Mesothelial cell of epicardium (in vitro differentiated cells): ENCODE data around the gene AOC3. TPM values are rescaled to one million over a fixed set of nuclear protein-coding genes. Genes with fewer than 3 reads are reported as not detected.
"Not testable (repeated sequence)": the region's sequence is repeated elsewhere in the genome, so short reads cannot be mapped to it uniquely, and the experiment has no call there.

Experiments used
- DNase-seq, 2 experiments: peaks; one replicate each; pipeline ENCODE4 v3.0.0; 2021; ENCODE audit warnings: low spot score in 2 of 2; ENCODE audit not compliant: unreplicated experiment in 2 of 2
- H3K27ac Mint-ChIP-seq: 2 replicates; pipeline ENCODE4 v1.8.0; 2021; ENCODE audit warnings: mixed read lengths
- H3K27me3 Mint-ChIP-seq: 2 replicates; pipeline ENCODE4 v1.8.0; 2021; ENCODE audit warnings: low read depth, mixed read lengths
- H3K36me3 Mint-ChIP-seq: 2 replicates; pipeline ENCODE4 v1.8.0; 2021; ENCODE audit warnings: mixed read lengths
- H3K4me1 Mint-ChIP-seq: 2 replicates; pipeline ENCODE4 v1.8.0; 2021; ENCODE audit warnings: mixed read lengths
- H3K4me3 Mint-ChIP-seq: 2 replicates; pipeline ENCODE4 v1.8.0; 2021; ENCODE audit warnings: mild to moderate bottlenecking, moderate library complexity, mixed read lengths
- H3K9me3 Mint-ChIP-seq: 2 replicates; pipeline ENCODE4 v1.8.0; 2021; ENCODE audit warnings: mixed read lengths
- CTCF ChIP-seq: fragments of 200-600 bp; sonication (generic); IDR thresholded peaks from one replicate; pipeline ENCODE4 v1.5.0; 2021; ENCODE audit warnings: antibody characterized with exemption; ENCODE audit not compliant: unreplicated experiment
- total RNA-seq: library from RNA; stranded (reverse); gene quantifications from 3 replicates; pipeline ENCODE4 v1.2.1, GENCODE V29; 2021

AOC3 gene
- total RNA-seq, 1 donor from 2014 or later, result 1.5 TPM

GRCh38 chr17:42849451-42850181, 1.4 kb upstream of the AOC3 start:
- Mint-ChIP-seq H3K27ac (no peak overlapping the region), H3K9me3 (no peaks in the 10 kb centered on the region), H3K27me3 (peaks cover 5% of the 10 kb centered on the region), H3K4me3 (no peak overlapping the region), H3K4me1 (no peaks in the 10 kb centered on the region), H3K36me3 (no peaks in the 10 kb centered on the region)
- TF ChIP-seq CTCF, result no peak
- no peak for DNase-seq

GRCh38 chr17:42851371-42852240, 607 bp downstream of the AOC3 start:
- not testable (repeated sequence) for H3K9me3 Mint-ChIP-seq, DNase-seq, H3K27me3 Mint-ChIP-seq, H3K36me3 Mint-ChIP-seq, H3K4me3 Mint-ChIP-seq, H3K27ac Mint-ChIP-seq, H3K4me1 Mint-ChIP-seq

DNA sequence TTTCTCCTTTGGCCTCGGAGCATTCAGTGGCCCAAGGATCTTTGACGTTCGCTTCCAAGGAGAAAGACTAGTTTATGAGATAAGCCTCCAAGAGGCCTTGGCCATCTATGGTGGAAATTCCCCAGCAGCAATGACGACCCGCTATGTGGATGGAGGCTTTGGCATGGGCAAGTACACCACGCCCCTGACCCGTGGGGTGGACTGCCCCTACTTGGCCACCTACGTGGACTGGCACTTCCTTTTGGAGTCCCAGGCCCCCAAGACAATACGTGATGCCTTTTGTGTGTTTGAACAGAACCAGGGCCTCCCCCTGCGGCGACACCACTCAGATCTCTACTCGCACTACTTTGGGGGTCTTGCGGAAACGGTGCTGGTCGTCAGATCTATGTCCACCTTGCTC, 1.4 kb downstream of the AOC3 start:
- H3K4me3 Mint-ChIP-seq, result no peak overlapping the region

GRCh38 chr17:42853004-42853403, 2.0 kb downstream of the AOC3 start:
- H3K4me1 Mint-ChIP-seq, result no peaks in the 10 kb centered on the region
- no peaks in the 10 kb centered on the region for H3K36me3 Mint-ChIP-seq
- no peak overlapping the region for H3K27ac Mint-ChIP-seq
- DNase-seq, result no peak
- no peak for TF ChIP-seq CTCF
- peaks cover 5% of the 10 kb centered on the region for H3K27me3 Mint-ChIP-seq
- no peaks in the 10 kb centered on the region for H3K9me3 Mint-ChIP-seq
- H3K4me3 Mint-ChIP-seq, result no peak overlapping the region

More for the DNA sequence above, 1.4 kb downstream of the AOC3 start:
- peaks cover 5% of the 10 kb centered on the region for H3K27me3 Mint-ChIP-seq
- H3K27ac Mint-ChIP-seq, result no peak overlapping the region
- no peak for TF ChIP-seq CTCF
- H3K9me3 Mint-ChIP-seq, result no peaks in the 10 kb centered on the region
- H3K36me3 Mint-ChIP-seq, result no peaks in the 10 kb centered on the region
- H3K4me1 Mint-ChIP-seq, result no peaks in the 10 kb centered on the region
- no peak for DNase-seq

- Mint-ChIP-seq H3K4me1 (no peaks in the 10 kb centered on the region), H3K4me3 (no peak overlapping the region), H3K36me3 (no peaks in the 10 kb centered on the region), H3K27ac (no peak overlapping the region), H3K9me3 (no peaks in the 10 kb centered on the region), H3K27me3 (peaks cover 5% of the 10 kb centered on the region)
- DNase-seq, result no peak
- no peak for TF ChIP-seq CTCF
These were observed 2.6 kb downstream of the AOC3 start for GRCh38 chr17:42853597-42853967.
